Measurements from ENCODE around the gene PCDHGA1.
"Not testable (repeated sequence)": the region's sequence is repeated elsewhere in the genome, so short reads cannot be mapped to it uniquely, and the experiment has no call there.

PCDHGA1 gene

GRCh38 chr5:141392429-141393198 lies 62.3 kb downstream of the PCDHGA1 start, which contains the start of gene PCDHGA8:
Gene PCDHGA8, plus strand, starts transcription at chr5:141392633. Its CDS starts 181 bp downstream, at chr5:141392814.
- DNase-seq (ENCODE audit: low spot score), result no peak
- TF ChIP-seq, protein P1, sequence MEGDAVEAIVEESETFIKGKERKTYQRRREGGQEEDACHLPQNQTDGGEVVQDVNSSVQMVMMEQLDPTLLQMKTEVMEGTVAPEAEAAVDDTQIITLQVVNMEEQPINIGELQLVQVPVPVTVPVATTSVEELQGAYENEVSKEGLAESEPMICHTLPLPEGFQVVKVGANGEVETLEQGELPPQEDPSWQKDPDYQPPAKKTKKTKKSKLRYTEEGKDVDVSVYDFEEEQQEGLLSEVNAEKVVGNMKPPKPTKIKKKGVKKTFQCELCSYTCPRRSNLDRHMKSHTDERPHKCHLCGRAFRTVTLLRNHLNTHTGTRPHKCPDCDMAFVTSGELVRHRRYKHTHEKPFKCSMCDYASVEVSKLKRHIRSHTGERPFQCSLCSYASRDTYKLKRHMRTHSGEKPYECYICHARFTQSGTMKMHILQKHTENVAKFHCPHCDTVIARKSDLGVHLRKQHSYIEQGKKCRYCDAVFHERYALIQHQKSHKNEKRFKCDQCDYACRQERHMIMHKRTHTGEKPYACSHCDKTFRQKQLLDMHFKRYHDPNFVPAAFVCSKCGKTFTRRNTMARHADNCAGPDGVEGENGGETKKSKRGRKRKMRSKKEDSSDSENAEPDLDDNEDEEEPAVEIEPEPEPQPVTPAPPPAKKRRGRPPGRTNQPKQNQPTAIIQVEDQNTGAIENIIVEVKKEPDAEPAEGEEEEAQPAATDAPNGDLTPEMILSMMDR (IDR thresholded peaks at IDR 0.05; ENCODE audit: extremely low read depth, missing control alignments), result no peak

DNA sequence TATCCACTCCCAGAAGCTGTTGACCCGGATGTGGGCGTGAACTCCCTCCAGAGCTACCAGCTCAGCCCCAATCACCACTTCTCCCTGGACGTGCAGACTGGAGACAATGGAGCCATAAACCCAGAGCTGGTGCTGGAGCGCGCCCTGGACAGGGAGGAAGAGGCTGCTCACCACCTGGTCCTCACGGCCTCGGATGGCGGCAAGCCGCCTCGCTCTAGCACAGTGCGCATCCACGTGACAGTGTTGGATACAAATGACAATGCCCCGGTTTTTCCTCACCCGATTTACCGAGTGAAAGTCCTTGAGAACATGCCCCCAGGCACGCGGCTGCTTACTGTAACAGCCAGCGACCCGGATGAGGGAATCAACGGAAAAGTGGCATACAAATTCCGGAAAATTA lies 63.0 kb downstream of the PCDHGA1 start:
- TF ChIP-seq, protein P1 (IDR thresholded peaks at IDR 0.05; ENCODE audit: extremely low read depth, missing control alignments), result no peak
- no peak for DNase-seq (ENCODE audit: low spot score)

- DNase-seq (ENCODE audit: low spot score), result not testable (repeated sequence)
These were observed 64.3 kb downstream of the PCDHGA1 start for GRCh38 chr5:141394401-141395187.

DNA sequence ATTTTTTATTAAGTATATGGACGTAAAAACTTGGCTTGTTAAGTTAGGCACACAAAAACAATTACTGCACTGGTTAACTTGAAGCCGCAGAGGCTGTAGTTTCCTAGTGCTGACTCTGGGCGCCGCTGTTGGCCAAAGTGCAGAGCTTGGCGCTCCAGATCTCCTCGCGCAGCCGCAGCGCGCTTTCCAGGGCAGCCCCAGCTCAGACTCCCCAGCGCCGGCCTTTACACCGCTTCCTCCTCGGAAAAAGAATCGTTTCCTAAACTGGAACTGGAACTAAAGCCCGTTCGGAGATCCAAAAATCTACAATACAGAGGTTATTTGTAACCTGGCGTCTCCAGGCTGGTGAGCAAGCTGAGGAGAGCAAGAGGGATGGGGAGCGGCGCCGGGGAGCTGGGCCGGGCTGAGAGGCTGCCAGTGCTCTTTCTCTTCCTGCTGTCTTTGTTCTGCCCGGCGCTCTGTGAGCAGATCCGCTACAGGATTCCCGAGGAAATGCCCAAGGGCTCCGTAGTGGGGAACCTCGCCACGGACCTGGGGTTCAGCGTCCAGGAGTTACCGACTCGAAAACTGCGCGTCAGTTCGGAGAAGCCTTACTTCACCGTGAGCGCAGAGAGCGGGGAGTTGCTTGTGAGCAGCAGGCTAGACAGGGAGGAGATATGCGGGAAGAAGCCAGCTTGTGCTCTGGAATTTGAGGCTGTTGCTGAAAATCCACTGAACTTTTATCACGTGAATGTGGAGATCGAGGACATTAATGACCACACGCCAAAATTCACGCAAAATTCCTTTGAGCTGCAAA lies 67.6 kb downstream of the PCDHGA1 start, which contains the start of gene PCDHGB5:
PCDHGB5 (plus strand) TSS at position 192 of the 796 bp plus-strand sequence; CDS start at position 373, 181 bp downstream.
- peak; percentile 81 for DNase-seq (ENCODE audit: low spot score)
- TF ChIP-seq, protein P1 (IDR thresholded peaks at IDR 0.05; ENCODE audit: extremely low read depth, missing control alignments), result peak; percentile 62

- DNase-seq (ENCODE audit: low spot score), result no peak
- TF ChIP-seq, protein P1 (IDR thresholded peaks at IDR 0.05; ENCODE audit: extremely low read depth, missing control alignments), result no peak
These were observed 68.3 kb downstream of the PCDHGA1 start for GRCh38 chr5:141398608-141399007.

DNA sequence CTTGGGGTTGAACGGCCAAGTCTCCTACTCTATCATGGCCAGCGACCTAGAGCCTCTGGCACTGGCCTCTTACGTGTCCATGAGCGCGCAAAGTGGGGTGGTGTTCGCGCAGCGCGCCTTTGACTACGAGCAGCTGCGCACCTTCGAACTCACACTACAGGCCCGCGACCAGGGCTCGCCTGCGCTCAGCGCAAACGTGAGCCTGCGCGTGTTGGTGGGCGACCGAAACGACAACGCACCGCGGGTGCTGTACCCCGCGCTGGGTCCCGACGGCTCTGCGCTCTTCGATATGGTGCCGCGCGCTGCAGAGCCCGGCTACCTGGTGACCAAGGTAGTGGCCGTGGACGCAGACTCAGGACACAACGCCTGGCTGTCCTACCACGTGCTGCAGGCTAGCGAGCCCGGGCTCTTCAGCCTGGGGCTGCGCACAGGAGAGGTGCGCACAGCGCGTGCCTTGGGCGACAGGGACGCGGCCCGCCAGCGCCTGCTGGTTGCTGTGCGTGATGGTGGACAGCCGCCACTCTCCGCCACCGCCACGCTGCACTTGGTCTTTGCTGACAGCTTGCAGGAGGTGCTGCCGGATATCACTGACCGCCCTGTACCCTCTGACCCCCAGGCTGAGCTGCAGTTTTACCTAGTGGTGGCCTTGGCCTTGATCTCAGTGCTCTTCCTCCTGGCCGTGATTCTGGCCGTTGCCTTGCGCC lies 69.4 kb downstream of the PCDHGA1 start:
- TF ChIP-seq, protein P1 (IDR thresholded peaks at IDR 0.05; ENCODE audit: extremely low read depth, missing control alignments), result no peak
- DNase-seq (ENCODE audit: low spot score), result no peak

All from GM20000 (cell line).